Measurements from ENCODE around the gene IPPK. TPM values are rescaled to one million over a fixed set of nuclear protein-coding genes. Genes with fewer than 3 reads are reported as not detected.

The IPPK gene
- total RNA-seq, 1 donor from 2014 or later, result 11.9 TPM

DNA sequence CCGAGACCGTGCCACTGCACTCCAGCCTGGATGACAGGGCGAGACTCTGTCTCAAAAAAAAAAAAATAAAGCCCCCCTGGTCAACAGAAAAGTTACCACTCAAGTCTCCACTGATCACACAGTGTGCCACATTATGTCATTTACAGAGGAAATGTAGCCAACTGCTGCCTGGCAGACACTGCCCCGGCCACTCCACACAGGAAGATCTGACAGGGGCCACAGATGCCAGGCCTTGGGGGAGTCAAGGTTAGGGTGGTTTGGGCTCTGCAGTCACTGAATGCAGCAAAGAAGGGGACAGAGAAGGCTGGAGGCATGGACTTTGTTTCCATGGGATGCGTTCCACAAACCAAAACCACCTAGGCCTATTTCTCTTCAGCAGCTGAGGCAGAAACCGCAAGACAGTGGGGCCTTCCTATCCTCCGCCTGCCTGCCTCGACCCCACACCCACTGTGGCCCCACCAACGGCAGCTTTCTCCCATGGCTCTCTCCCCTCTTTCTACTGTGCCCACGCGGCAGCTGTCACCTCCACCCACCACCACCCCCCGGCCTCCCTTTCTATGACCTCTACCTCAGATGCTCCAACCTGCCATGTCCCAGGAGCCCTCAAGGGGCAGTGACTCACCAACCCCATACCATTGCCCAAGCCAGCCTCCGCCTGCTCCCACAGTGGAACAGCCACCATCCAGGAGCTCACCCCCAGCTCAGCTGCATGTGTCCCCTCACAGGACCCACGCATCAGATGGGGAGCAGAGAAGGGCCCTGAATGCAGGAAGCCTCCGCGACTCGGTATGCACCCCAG, 12.4 kb downstream of the IPPK start:
- no peak for DNase-seq (ENCODE audit: low spot score)

DNA sequence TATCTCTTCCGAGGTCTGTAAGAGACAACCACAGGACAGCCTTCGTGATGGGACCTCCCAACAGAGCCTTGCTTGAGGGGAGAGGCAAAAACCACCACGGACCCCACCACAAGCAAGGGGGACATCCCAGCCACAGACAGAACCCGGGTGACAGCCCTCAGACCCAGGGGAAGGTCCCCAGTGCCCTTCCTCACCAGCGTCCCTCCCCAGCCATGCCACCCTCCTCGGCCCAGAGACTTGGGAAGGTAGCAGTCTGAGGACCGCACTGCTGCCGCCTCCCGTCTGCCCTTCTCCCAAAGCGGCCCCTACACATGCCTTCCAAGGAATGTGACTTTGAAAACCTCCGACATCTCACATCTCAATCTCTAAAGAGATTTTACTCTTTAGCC, 13.4 kb downstream of the IPPK start:
- no peak for DNase-seq (ENCODE audit: low spot score)

DNA sequence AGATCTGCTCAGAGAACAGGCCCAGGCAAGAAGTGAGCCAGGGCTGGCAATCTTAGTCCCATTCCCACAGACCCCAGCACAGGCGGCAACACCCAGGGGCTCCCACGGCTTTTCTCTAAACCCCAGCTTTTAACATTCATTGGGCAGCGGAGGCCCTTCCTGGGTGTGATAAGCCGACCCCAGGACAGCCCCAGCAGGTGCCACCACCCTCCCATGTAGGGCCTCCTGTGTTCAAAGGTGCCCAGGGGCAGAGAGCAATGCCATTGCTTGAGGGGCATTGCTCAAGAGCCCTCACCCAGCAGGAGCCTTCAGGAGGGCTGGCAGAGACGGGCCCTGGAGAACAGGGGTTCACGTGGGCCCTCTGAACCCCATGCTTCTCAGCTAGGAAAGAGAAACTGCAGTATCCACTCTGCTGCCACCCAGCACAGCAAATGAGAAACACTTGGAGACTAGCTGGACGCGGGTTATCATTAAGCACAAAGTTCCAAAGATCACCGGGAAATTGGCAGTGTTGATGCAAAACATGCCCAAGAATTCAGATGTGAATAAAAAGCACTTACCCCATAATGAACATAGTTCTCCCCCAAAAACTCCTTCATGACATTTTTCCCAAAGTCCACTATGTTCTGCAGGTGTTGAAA, 13.9 kb downstream of the IPPK start:
- DNase-seq (ENCODE audit: low spot score), result no peak

DNA sequence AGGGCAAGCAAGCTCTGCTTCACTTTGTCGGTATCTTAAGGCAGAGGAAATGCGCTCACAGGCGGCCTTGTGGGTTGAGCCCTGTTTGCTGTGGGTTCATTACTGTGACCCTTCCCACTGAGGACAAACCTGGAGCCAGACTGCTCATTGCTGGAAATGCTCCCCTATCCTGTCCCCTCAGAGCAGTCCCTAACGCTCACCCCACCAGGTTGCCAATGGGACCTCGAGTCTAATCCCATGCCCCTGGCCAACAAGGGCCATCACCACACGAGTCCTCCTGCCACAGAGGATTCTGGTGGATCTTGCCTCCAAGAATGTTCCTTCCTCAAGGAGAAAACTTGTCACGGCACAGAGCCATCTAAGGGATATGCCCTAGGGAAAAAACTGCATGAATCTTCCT, 14.6 kb downstream of the IPPK start:
- DNase-seq (ENCODE audit: low spot score), result no peak

DNA sequence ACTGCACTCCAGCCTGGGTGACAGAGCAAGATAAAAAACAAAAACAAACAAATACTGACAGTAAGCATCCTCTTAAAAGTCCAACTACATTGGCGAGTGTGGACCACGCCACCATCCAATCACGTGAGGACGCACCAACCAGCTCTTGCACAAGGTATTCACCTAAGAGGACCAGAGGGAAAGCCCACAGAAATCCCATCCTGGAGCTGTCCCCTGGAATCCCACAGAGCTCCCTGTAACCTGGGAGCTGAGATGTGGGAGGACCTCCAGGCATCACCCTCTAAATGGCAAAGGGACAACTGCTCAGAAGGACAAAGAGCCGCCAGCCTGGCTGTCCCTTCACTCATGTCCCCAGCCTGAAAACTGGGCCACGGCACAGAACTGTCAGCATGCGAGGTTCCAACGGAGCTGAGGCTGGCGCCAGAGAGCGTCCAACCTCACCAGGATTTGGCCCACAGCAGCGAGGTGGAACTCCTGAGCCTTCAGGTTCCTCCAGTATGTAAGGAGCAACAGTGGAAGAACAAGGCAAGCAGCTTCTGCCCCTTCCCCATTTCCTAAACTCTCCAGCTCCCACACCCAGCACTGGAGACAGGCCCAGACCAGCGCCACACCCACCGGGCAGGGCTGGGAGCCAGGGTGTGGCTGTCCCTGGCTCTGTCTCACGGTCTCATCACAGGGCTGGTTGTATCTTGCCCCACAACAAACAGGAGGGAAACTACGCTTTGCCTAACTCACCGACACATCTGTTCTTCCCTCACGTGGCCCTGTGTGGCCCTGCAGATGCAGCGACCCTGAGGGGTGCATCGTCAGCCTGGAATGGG, 15.2 kb downstream of the IPPK start:
- DNase-seq (ENCODE audit: low spot score), result no peak

DNA sequence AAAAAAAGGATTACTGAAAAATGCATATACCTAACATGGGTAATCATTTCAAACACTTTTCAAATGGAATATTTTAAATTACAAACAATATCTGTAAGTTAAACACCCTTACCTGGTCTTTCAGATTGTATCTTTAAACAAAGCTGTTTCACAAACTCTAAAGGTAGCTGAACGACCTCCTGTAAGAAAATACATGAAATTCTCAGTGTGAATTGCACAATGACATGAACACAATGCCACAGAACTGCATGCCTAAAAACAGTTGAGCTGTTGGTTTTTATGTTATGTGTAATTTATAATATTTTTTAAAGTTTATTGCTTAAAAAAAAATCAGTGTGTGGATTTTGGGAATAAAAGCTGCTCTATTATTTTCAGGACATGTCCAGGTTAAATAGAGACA, 17.5 kb downstream of the IPPK start:
- no peak for DNase-seq (ENCODE audit: low spot score)

DNA sequence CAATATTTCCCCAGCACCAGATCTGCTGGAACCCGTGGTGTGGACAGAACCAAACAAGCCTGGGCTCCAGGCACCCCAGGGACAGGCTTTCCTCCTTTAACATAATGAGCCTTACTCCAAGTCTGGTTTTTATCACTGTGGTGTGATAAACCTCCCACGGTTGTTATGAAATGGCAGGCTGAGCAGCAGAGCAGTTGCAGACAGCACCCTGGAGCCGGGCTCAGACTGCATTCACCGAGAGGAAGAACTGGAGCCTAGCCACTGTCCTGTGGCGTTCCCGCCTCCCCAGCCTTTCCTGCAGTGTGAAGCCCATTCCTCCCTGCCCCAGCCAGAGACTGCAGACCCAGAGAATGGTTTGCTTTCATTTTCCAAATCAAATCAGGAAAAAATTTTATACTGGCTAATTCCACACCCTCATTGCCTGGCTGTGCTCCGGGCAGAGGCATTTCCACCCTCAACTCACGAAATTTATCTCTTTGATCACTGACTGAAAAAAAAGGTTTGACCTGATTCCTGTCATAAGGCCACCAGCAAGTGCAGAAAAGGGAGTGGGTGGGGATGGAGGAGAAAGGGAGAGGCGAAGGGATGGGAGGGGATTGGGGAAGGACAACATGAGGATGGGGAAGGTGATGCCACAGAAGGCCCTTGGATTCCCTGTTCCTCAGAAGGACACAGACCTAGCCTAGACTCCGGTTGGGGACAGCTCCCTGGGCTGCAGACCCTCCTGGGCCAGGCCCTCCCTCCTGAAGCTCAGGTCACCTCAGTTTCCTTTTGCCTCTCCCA, 18.9 kb downstream of the IPPK start:
- DNase-seq (ENCODE audit: low spot score), result no peak

DNA sequence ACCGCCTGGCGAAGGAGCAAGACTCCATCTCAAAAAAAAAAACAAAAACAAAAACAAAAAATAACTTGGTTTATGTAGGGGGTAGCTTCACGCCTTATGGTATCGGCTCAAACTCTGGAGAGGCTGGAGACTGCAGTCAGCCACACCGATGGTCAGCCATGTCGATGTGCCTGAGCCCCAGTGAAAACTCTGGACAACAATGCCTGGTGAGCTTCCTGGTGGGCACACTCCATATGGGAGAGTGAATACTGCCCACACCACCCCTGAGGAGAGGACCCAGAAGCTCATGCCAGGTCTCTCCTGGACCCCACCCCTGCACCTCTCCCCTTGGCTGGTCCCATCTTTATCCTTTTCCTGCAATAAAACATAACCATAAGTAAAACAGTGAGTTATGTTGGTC, 19.6 kb downstream of the IPPK start:
- peak; percentile 18 for DNase-seq (ENCODE audit: low spot score)

DNA sequence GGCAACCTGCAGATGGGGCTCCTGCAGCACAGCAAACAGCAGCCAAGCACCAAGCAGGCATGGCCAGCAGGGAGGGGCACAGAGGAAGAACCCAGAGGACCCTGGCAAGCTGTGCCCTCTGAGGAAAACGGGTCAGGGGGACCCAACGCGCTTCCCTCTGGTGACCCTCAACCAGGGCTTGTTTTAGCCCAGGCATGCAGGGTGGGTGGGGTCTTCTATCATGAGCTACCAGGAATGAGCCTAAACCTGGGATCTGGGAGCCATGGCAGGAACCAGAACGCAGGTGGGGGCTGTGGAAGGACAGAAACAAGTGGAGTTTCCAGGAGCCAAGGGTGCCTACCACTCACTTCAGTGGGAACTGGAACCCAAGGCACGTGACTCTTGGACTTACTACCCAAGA, 20.9 kb downstream of the IPPK start:
- peak; percentile 29 for DNase-seq (ENCODE audit: low spot score)

DNA sequence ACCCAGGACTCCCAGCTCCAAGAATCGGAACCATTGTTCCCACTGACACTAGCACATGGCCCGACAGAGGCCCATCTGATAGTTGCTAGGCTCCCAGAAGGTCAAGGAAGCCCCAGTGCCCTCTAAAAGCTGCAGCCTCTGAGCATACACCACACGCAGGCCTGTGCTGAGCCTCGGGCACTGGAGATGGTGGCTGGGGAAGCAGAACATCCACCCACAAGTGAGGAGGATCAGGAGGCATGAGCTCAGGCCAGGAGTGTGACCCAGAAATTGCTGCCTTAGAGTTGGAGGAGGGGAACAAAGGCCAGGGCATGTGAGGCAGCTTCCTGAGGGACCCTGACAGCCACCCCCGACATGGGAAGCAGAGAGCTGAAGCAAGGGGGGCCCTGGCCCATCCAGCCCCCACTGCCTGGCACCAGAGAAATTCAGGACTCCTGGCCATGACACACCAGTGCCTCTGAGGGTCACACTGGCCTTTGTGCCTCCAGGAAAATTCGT, 21.4 kb downstream of the IPPK start:
- DNase-seq (ENCODE audit: low spot score), result peak; percentile 39

DNA sequence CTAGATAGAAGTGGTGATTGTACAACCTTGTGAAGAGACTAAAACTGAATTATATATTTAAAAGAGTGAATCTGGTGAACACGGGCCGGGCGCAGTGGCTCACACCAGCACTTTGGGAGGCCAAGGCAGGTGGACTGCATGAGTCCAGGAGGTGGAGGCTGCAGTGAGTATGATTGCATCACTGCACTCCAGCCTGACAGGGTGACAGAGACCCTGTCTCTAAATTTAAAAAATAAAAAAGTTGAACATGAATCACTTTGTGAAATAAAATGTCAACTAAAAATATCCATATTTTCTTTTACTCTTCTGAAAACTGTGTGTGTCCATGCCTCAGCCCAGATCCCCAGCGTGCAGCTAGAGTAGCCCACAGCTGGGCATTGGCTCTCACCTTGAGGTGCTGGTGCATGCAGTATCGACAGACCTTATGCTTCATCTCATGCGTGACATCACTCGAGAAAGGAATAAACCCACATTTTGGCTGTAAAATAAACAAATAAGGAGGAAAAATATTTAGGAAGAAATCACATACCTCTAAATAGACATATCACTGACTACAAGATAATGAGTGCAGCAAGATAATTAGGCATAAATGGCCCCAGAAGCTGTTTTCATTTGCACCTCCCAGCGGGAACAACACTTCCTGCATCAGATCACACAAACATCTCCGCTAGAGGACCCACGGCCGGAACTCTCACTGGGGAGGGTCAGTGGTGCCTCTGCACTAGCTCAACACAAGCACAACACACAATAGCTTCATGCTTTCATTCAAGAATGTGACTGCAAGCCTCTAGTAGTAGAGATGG, 22.1 kb downstream of the IPPK start:
- DNase-seq (ENCODE audit: low spot score), result peak; percentile 15

DNA sequence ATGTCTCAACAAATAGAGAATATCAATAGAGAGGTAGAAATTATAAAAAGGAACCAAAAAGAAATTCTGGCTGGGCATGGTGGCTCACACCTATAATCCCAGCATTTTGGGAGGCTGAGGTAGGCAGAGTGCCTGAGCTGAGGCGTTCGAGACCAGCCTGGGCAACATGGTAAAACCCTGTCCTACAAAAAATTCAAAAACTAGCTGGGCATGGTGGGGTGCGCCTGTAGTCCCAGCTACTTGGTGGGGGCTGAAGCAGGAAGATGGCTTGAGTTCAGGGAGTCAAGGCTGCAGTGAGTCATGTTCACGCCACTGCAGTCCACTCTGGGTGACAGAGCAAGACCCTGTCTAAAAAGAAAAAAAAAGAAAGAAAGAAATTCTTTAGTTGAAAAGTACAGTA, 24.9 kb downstream of the IPPK start:
- DNase-seq (ENCODE audit: low spot score), result peak; percentile 10

DNA sequence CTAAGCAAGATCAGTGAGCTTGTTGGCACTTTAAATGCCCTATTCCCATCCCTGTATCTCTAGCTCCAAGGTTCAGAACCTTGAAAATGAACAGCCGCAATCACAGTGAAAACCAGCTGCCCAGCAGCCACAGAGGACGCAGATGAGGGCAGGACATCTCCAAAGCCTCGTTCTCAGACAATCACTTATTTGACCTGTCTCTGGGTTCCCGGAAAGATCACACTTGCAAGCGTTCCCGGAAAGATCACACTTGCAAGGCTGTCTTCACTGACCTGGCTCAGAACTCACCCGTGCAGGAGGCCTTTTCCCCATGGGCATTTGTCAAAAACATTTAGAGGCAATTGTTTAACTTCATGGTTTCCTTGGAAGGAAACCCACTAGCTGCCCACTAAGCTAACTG, 25.7 kb downstream of the IPPK start:
- DNase-seq (ENCODE audit: low spot score), result peak; percentile 12

DNA sequence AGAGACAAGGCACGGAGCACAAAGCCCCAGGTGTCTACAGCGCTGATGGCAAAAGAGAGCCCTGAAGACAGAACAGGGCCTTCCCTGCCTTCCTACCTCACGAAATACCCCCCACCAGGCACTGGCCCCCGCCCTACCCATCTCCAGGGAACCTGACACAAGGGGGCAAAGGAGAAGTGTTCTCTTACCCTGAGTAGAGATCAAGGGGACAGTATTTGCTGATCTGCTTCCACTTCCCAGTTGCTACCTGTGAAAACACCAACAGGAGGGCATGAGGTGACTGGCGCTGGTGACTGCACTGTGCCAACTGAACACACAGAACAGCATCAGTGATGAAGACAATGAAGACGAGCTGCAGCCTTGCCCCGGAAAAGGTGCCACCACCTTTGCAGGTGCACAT, 27.4 kb downstream of the IPPK start:
- DNase-seq (ENCODE audit: low spot score), result peak; percentile 19

DNA sequence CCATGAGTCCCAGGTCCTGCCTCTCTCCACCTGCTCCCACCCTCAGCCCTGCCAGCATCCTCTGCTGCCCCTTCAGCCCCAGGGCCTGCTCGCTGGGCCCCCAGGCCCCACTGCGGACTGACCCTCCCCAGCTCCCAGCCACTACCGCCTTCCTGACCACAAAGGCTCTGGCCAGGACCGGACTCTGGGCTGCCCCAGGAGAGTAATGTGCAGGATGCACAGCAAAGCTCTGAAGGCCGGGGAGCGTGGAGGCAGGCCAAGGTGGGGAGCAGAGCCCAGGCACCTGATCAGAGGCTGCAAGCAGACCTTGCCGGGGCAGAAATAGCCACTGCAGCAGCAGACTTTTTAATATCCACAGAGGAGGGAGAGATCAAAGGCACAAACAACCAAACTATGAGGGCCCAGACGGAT, 27.9 kb downstream of the IPPK start:
- DNase-seq (ENCODE audit: low spot score), result no peak

DNA sequence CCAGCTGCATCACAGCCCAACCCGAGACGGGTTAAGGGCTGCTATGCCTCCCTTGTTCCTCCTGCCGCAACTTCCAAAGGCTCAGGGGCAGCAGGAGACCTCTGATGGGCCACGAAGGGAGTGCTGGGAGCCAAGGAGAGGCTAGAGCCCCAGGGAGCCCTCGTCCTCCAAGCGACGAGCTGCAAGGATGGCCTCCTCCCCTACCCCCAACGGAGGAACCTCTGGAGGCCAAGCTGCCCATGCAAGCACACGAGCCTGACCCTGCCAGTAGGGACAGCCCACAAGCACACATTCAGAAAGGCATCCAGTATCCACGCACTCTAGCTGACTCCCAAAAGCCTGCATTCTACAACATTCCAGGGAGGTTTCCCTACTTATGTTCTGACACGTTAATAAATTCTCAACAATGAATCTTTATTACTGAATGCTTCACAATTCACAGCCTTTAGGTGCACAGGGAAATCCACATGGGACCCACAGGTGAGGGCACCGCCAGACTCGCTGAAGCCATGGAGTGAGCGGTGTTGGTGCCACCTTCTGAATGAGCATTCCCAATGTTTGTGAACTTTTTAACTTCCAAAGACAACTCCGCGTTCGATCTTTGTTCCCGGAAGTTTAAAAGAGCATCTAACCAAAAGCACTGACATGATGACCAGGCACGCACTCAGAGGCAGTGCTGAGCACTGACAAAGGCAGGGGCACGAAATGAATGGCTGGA, 28.7 kb downstream of the IPPK start:
- peak; percentile 33 for DNase-seq (ENCODE audit: low spot score)

DNA sequence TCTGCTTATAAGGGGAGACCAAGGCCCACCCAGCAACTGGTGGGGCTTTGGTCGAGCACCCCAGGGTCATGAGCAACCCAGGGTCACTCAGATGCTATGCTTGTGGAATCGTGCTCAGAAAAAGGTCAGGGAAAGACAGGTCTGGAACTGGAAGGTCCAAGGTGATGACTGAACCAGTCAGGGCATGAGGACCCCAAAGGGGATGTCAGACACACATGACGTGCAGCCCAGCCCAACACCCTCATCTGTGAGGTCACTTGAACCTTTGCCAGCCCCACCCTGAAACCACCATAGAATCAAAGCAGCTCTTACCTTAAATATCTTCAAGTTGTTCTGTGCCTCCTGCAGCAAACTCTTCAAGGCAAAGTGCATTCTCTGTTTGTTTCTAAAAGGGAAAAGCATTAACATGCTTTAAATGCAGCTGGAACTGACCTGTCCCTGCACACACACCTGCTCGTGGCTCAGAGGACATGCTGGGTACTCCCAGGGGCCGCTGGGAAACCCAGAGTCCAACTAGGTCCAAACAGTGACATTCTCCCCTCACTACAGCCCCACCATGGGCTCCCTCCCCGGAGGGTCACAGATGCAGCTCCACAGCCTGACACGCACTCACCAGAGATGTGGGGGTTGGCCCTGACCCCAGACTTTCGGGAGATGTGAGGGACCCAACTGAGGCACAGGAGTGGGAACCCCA, 29.4 kb downstream of the IPPK start:
- DNase-seq (ENCODE audit: low spot score), result no peak

DNA sequence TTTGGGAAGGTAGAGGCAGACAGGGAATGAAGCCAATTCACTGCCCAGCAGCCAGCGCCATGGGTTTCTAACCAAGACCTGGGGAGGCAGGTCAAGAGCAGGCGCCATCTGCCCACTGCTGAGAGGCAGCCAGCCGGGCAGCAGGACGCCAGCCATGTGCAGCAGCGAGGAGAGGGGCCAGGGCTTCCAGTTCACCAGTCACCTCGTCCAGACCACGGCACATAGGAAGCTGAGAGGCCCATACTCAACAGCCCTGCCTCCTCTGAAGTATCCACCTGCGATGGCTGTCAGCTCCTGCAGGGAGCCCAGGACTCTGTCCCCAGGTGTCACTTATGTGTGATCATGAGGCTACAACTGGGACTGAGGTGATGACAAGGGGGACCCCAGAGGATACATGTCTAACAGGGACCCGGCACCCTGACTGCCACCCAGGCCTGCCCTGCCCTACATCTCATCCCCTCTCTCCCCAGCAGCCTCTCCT, 30.1 kb downstream of the IPPK start:
- DNase-seq (ENCODE audit: low spot score), result peak; percentile 23

DNA sequence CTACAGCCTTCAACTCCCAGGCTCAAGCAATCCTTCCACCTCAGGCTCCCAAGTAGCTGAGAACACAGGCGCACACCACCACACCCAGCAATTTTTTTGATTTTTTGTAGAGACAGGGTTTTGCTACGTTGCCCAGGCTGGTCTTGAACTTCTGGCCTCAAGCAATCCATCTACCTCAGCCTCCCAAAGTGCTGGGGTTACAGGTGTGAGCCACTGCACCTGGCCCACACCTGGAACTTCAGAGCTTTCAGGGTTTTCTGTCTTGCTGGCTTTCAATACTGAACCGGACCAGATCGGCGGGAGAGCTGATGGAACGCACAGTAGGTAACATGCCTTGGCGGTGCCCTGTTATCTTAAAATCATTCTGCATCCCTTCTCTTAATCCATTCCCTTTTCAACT, 30.8 kb downstream of the IPPK start:
- peak; percentile 10 for DNase-seq (ENCODE audit: low spot score)

Data from ureter (tissue), 1 donor.